Spleen (tissue), 11 donors: Measurements from ENCODE around the gene PHLDB2. TPM values are rescaled to one million over a fixed set of nuclear protein-coding genes. Genes with fewer than 3 reads are reported as not detected.

ENCODE experiments used
- DNase-seq: peaks from one replicate; pipeline ENCODE4 v3.0.0-alpha.2; 2020
- H3K27ac ChIP-seq, 8 donors: fragments of 200-600 bp; sonication (generic) in 7 of 8; 1 replicate in 4 of 8; 2 replicates in 4 of 8; pipeline versions ENCODE4 v1.5.0 to v1.8.0; 2016 to 2021; ENCODE audit warnings: inconsistent platforms in 4 of 8, mild to moderate bottlenecking in 4 of 8, moderate library complexity in 1 of 8
- H3K27me3 ChIP-seq, 7 donors: fragments of 200-600 bp; sonication (generic) in 6 of 7; replicated peaks in 1 of 7; 1 replicate in 4 of 7; 2 replicates in 3 of 7; pipeline versions ENCODE4 v1.5.0 to v1.8.0; 2016 to 2021; ENCODE audit warnings: inconsistent platforms in 3 of 7, mild to moderate bottlenecking in 1 of 7
- H3K36me3 ChIP-seq, 6 donors: fragments of 200-600 bp; sonication (generic) in 5 of 6; 1 replicate in 4 of 6; 2 replicates in 2 of 6; pipeline versions ENCODE4 v1.5.0 to v1.8.0; 2016 to 2021; ENCODE audit warnings: inconsistent platforms in 2 of 6
- H3K4me1 ChIP-seq, 6 donors: fragments of 200-600 bp; sonication (generic) in 5 of 6; 1 replicate in 3 of 6; 2 replicates in 3 of 6; pipeline versions ENCODE4 v1.5.0 to v1.8.0; 2016 to 2021; ENCODE audit warnings: inconsistent platforms in 3 of 6
- H3K4me3 ChIP-seq, 8 donors: fragments of 200-600 bp; sonication (generic) in 7 of 8; 1 replicate in 4 of 8; 2 replicates in 4 of 8; pipeline versions ENCODE4 v1.5.0 to v1.8.0; 2016 to 2021; ENCODE audit warnings: inconsistent platforms in 4 of 8, mild to moderate bottlenecking in 4 of 8, moderate library complexity in 2 of 8
- H3K9me3 ChIP-seq, 8 donors: fragments of 200-600 bp; sonication (generic) in 7 of 8; 1 replicate in 4 of 8; 2 replicates in 4 of 8; pipeline versions ENCODE4 v1.5.0 to v1.8.0; 2016 to 2021; ENCODE audit warnings: inconsistent platforms in 4 of 8
- POLR2A ChIP-seq, 3 donors: fragments of 450-650 bp; IDR thresholded peaks; one replicate each; pipeline ENCODE4 v1.5.1; 2017; ENCODE audit warnings: antibody characterized with exemption in 3 of 3, mild to moderate bottlenecking in 1 of 3
- POLR2AphosphoS5 ChIP-seq, 3 donors: sonication (generic); formaldehyde crosslinking; IDR thresholded peaks; one replicate each; pipeline ENCODE4 v1.5.1; 2017; ENCODE audit warnings: antibody characterized with exemption in 3 of 3
- WGBS, 5 donors: extraction: QIAGEN DNeasy Blood & Tissue Kit in 3 of 5; methylation state at CpG; one replicate each; pipeline versions ENCODE4 v1.1.5 to v1.1.7; 2013 to 2018; 5-methylcytosine and 5-hydroxymethylcytosine counted together
- intact Hi-C: fragments of 100-400 bp; cut with DNase I; formaldehyde crosslinking; loops from one replicate; pipeline ENCODE4 v1.15.0; 2023; ENCODE audit warnings: low total_unique reads
- polyA plus RNA-seq, 3 donors: library from polyadenylated mRNA; stranded (reverse); fragments of 200-250 nt; gene quantifications; one replicate each; pipeline ENCODE4 v1.2.1, GENCODE V29; 2013
- total RNA-seq, 7 donors: library from RNA; depleted of rRNA in 3 of 7; stranded (reverse); fragments of >200 nt in 3 of 7; fragmentation: NEBNext Ultra II Directional in 4 of 7; extraction: Animal tissue kit (Norgen Biotek cat#: 25700) in 4 of 7; gene quantifications; one replicate each; pipeline versions ENCODE4 v1.1.0 to v1.2.1, GENCODE V29; 2016 to 2021
- TF ChIP-seq, protein P1 (sequence below), 11 experiments: fragments of 200-600 bp in 7 of 11; fragments of 450-650 bp in 4 of 11; sonication (generic) in 4 of 11; IDR thresholded peaks in 8 of 11; conservative IDR thresholded peaks in 3 of 11; 1 replicate in 7 of 11; 2 replicates in 4 of 11; pipeline versions ENCODE4 v1.4.0 to v1.8.0; 2016 to 2021; ENCODE audit warnings: antibody characterized with exemption in 11 of 11, inconsistent platforms in 4 of 11, mild to moderate bottlenecking in 1 of 11
- donor health status: healthy with polysubstance abuse.
- donor health status: DM: no; HTN: no; CAD: no; lungs with moderate emphysema.
- donor health status: DM: no; HTN: no; CAD: no.
- donor health status: Bipolar disorder and iron deficiency.
- donor health status: healthy.
- donor health status: DM: no; HTN: no; CAD: no.
- donor health status: DM: yes; HTN: yes; CAD: no.

The PHLDB2 gene
- total and polyA plus RNA-seq, 10 donors = 4.7 to 78.6 (median 42.3) TPM

DNA sequence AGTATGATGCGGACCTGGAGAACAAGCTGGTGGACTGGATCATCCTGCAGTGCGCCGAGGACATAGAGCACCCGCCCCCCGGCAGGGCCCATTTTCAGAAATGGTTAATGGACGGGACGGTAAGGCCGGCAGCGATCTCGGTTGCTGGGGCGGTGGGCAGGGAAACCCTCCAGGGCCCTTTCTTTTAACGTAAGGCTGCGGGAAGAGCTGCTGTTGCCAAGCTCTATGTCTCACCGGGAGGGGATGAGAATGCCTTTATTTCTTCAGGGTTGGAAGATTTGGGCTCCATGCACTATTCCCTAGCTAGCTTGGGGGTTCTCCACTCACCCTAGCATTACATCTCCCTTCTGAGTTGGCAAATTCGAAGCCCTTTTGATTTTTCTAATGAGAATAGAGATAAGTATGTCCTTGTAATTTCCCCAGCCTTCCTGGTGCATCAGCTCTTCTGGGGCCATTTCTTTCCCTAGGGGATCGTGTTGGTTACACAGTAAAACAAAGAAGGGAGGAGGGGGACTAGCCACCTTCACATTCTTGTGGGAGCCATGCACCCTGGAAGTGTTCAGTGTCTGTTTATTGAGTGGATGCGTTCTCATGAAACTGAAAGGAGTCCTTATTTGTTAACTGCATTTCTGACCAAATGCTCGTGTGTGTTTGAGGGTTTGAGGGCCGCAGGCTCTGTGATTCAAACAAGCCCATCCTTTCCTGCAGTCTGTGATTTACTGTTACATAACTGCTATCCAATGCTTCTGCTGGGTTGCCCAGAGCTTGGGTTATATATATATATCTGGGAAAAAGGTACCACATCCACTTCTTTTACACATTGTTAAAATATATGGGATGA is 140.6 kb downstream of the PHLDB2 start:
- Histone ChIP-seq H3K4me1 (peaks cover 0 to 21% (median 14%) of the 10 kb centered on the region in 6 donors), H3K4me3 (peak overlapping the region in 6 of 8 donors; percentile 1 to 58 (median 22)), H3K36me3 (no peaks in the 10 kb centered on the region), H3K9me3 (no peaks in the 10 kb centered on the region), H3K27me3 (peaks cover 0 to 28% (median 18%) of the 10 kb centered on the region in 7 donors), H3K27ac (no peak overlapping the region)
- WGBS, 5 donors = 37 to 46% (median 40%) methylated on average over 19 of the region's 19 CpGs
- TF ChIP-seq, protein P1, sequence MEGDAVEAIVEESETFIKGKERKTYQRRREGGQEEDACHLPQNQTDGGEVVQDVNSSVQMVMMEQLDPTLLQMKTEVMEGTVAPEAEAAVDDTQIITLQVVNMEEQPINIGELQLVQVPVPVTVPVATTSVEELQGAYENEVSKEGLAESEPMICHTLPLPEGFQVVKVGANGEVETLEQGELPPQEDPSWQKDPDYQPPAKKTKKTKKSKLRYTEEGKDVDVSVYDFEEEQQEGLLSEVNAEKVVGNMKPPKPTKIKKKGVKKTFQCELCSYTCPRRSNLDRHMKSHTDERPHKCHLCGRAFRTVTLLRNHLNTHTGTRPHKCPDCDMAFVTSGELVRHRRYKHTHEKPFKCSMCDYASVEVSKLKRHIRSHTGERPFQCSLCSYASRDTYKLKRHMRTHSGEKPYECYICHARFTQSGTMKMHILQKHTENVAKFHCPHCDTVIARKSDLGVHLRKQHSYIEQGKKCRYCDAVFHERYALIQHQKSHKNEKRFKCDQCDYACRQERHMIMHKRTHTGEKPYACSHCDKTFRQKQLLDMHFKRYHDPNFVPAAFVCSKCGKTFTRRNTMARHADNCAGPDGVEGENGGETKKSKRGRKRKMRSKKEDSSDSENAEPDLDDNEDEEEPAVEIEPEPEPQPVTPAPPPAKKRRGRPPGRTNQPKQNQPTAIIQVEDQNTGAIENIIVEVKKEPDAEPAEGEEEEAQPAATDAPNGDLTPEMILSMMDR (IDR thresholded peaks at IDR 0.05 in 8 of 11, conservative IDR thresholded peaks at IDR 0.05 in 3 of 11) = no peak
- no peak for TF ChIP-seq POLR2AphosphoS5 (IDR thresholded peaks at IDR 0.05)
- no peak for DNase-seq
- intact Hi-C loops = loop anchor here (10.0 kb wide), 1 partner anchor 45 kb away; no protein-coding TSS in a partner anchor

- Histone ChIP-seq H3K9me3 (no peaks in the 10 kb centered on the region), H3K36me3 (no peaks in the 10 kb centered on the region), H3K4me3 (no peak overlapping the region), H3K27ac (no peak overlapping the region), H3K27me3 (peaks cover 0 to 28% (median 18%) of the 10 kb centered on the region in 7 donors), H3K4me1 (peaks cover 0 to 21% (median 14%) of the 10 kb centered on the region in 6 donors)
- WGBS, 5 donors = 89 to 94% (median 91%) methylated on average over 5 of the region's 5 CpGs
- intact Hi-C loops = no loop called here
- no peak for DNase-seq
- TF ChIP-seq, protein P1 (IDR thresholded peaks at IDR 0.05 in 8 of 11, conservative IDR thresholded peaks at IDR 0.05 in 3 of 11) = no peak
- TF ChIP-seq POLR2AphosphoS5 (IDR thresholded peaks at IDR 0.05) = no peak
- no peak for TF ChIP-seq POLR2A (IDR thresholded peaks at IDR 0.05)
Observed at GRCh38 chr3:112000367-112000771, 141.3 kb downstream of the PHLDB2 start.

- Histone ChIP-seq H3K27ac (no peak overlapping the region), H3K4me3 (no peak overlapping the region), H3K4me1 (peaks cover 0 to 21% (median 14%) of the 10 kb centered on the region in 6 donors), H3K36me3 (no peaks in the 10 kb centered on the region), H3K27me3 (peaks cover 0 to 28% (median 18%) of the 10 kb centered on the region in 7 donors), H3K9me3 (no peaks in the 10 kb centered on the region)
- 85 to 98% (median 92%) methylated on average over 2 of the region's 2 CpGs for WGBS, 5 donors
- TF ChIP-seq, protein P1 (IDR thresholded peaks at IDR 0.05 in 8 of 11, conservative IDR thresholded peaks at IDR 0.05 in 3 of 11) = no peak
- TF ChIP-seq POLR2AphosphoS5 (IDR thresholded peaks at IDR 0.05) (no peak), POLR2A (IDR thresholded peaks at IDR 0.05) (no peak)
- DNase-seq = no peak
- intact Hi-C loops = no loop called here
Observed at GRCh38 chr3:112000966-112001365, 141.9 kb downstream of the PHLDB2 start.

DNA sequence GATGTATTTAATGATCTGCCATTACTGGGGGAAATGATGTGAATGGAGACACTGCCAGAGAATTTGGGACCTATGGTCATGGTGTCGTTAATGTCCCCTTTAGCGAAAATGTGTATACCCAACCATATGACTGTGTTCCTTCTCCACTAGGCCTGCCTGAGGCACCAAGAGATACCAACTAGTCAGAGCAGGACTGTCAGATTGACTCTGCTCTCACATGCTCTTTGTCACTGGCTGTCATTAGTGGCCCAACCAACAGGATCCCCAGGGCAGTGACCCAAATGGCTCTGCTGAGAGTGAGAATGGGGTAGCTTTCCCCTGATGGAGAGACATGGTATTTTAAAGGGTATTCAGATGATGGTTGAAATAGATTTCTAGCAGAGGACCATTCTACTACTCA is 142.5 kb downstream of the PHLDB2 start:
- Histone ChIP-seq H3K27ac (no peak overlapping the region), H3K36me3 (no peaks in the 10 kb centered on the region), H3K9me3 (no peaks in the 10 kb centered on the region), H3K4me1 (peaks cover 0 to 21% (median 14%) of the 10 kb centered on the region in 6 donors), H3K27me3 (peaks cover 0 to 28% (median 18%) of the 10 kb centered on the region in 7 donors), H3K4me3 (no peak overlapping the region)
- 93 to 100% (median 97%) methylated on average over 2 of the region's 2 CpGs for WGBS, 5 donors
- TF ChIP-seq, protein P1 (IDR thresholded peaks at IDR 0.05 in 8 of 11, conservative IDR thresholded peaks at IDR 0.05 in 3 of 11) = no peak
- no peak for TF ChIP-seq POLR2A (IDR thresholded peaks at IDR 0.05)
- no peak for TF ChIP-seq POLR2AphosphoS5 (IDR thresholded peaks at IDR 0.05)
- no peak for DNase-seq
- intact Hi-C loops = no loop called here
